Upper lobe of right lung (tissue), 1 donor: ENCODE measurements around the gene LZTS2. TPM values are rescaled to one million over a fixed set of nuclear protein-coding genes. Genes with fewer than 3 reads are reported as not detected.

Source experiments
- ATAC-seq: fragments of 200-7000 bp; cut with Tn5 transposase; one replicate; pipeline ENCODE4 v1.9.1; 2020; ENCODE audit warnings: mild to moderate bottlenecking, moderate library complexity
- DNase-seq: peaks from one replicate; pipeline ENCODE4 v3.0.0-alpha.2; 2020
- H3K27ac ChIP-seq: fragments of 200-600 bp; one replicate; pipeline ENCODE4 v1.8.0; 2022
- H3K27me3 ChIP-seq: fragments of 200-600 bp; one replicate; pipeline ENCODE4 v1.8.0; 2022; ENCODE audit warnings: mild to moderate bottlenecking
- H3K36me3 ChIP-seq: fragments of 200-600 bp; one replicate; pipeline ENCODE4 v1.8.0; 2022
- H3K4me1 ChIP-seq: fragments of 200-600 bp; one replicate; pipeline ENCODE4 v1.8.0; 2022
- H3K4me3 ChIP-seq: fragments of 200-600 bp; one replicate; pipeline ENCODE4 v1.8.0; 2022; ENCODE audit warnings: mild to moderate bottlenecking
- H3K9me3 ChIP-seq: fragments of 200-600 bp; one replicate; pipeline ENCODE4 v1.8.0; 2022
- intact Hi-C: fragments of 100-400 bp; cut with DNase I; formaldehyde crosslinking; loops from one replicate; pipeline ENCODE4 v1.11.0; 2022
- total RNA-seq: library from RNA; stranded (reverse); fragmentation: NEBNext Ultra II Directional; extraction: Animal tissue kit (Norgen Biotek cat#: 25700); gene quantifications from one replicate; pipeline ENCODE4 v1.2.1, GENCODE V29; 2021
- TF ChIP-seq, protein P1 (sequence below): fragments of 200-600 bp; IDR thresholded peaks from one replicate; pipeline ENCODE4 v1.8.0; 2022; ENCODE audit warnings: antibody characterized with exemption
- donor health status: DM: no; HTN: yes; CAD: no; lungs with severe emphysema.

Gene LZTS2
- total RNA-seq, 1 donor from 2014 or later, result 50.0 TPM

DNA sequence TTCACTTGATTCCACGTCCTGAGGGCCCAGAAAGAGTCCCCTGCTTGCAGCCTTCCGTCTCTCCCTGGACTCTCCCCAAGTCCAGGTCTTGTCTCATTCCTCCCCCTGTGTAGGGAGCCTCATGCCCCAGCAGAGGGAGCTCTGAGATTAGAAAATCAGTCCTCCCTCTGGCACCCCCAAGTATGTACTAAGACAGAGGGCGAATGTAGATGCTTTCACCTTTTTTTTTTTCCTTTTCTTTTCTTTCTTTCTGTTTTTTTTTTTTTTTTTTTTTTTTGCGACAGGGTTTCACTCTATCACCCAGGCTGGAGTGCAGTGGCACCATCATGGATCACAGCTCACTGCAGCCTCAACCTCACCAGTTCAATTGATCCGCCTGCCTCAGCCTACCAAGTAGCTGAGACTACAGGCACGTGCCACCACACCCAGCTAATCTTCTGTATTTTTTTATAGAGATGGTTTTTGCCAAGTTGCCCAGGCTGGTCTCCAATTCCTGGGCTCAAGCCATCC, 41.7 kb downstream of the LZTS2 start:
- Histone ChIP-seq H3K9me3 (no peaks in the 10 kb centered on the region), H3K27me3 (no peaks in the 10 kb centered on the region), H3K27ac (no peak overlapping the region), H3K4me1 (peaks cover 20% of the 10 kb centered on the region), H3K4me3 (no peak overlapping the region), H3K36me3 (peaks cover 38% of the 10 kb centered on the region)
- TF ChIP-seq, protein P1, sequence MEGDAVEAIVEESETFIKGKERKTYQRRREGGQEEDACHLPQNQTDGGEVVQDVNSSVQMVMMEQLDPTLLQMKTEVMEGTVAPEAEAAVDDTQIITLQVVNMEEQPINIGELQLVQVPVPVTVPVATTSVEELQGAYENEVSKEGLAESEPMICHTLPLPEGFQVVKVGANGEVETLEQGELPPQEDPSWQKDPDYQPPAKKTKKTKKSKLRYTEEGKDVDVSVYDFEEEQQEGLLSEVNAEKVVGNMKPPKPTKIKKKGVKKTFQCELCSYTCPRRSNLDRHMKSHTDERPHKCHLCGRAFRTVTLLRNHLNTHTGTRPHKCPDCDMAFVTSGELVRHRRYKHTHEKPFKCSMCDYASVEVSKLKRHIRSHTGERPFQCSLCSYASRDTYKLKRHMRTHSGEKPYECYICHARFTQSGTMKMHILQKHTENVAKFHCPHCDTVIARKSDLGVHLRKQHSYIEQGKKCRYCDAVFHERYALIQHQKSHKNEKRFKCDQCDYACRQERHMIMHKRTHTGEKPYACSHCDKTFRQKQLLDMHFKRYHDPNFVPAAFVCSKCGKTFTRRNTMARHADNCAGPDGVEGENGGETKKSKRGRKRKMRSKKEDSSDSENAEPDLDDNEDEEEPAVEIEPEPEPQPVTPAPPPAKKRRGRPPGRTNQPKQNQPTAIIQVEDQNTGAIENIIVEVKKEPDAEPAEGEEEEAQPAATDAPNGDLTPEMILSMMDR, result peak; percentile 86
- DNase-seq, result no peak
- peak; percentile 77 for ATAC-seq
- intact Hi-C loops, result no loop called here

DNA sequence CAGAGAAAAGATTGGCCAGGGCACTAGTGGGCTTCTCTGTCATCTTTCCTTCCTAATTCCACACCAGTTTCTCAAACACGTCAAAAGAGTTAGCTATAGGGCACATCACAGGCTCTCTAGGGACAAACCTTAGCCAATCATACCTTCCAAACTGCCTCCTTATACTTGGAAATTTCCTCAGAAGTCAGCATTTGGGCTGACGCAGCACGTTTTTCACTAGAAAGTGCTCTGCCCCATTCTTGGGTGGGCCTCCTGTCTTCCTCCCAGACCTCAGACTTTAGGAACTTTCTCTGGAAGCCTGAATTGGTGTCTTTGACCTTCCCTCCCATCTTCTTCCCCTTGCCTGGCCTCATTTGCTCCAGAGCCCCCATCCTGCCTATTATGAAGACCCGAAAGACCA, 42.5 kb downstream of the LZTS2 start:
- Histone ChIP-seq H3K9me3 (no peaks in the 10 kb centered on the region), H3K27me3 (peaks cover 8% of the 10 kb centered on the region), H3K4me3 (peak overlapping the region; percentile 63), H3K4me1 (peaks cover 20% of the 10 kb centered on the region), H3K36me3 (peaks cover 30% of the 10 kb centered on the region), H3K27ac (peak overlapping the region; percentile 91)
- intact Hi-C loops, result no loop called here
- DNase-seq (no peak), ATAC-seq (no peak)
- TF ChIP-seq, protein P1, result no peak

DNA sequence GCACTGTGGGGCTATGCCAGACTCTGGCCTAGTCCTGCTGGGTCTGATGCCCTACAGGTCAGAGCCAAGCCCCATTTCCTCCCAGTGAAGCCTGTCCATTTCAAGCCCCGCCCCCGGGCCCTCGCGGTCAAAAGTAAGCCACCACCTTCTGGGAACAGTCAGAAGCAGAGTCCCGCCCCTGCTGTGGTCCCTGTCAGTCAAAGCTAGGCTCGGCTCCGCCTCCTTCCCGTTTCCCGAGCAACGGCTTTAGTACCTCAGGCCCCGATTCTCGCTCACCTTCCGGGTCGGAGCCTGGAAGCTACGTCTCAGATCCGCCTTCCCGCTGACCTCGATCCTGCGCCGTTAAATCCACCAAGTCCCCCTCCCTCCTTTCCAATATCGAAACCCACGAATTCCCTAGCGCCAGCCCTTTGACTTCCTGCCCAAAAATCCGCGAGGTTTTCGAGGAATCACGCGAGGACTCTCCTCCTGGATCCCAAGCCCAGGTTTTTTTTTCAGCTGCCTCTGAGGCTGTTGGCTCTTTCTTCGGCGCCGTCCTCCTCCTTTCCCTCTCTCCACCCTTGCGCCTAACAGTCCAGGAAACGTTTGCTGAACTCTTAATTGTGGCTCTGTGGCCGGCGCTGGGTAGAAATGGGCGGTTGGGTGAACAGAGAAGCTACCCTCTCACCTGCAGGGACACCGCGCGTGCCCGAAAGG, 43.2 kb downstream of the LZTS2 start:
- DNase-seq (peak; percentile 99), ATAC-seq (peak; percentile 97)
- peaks cover 14% of the 10 kb centered on the region for H3K27me3 ChIP-seq
- peak overlapping the region; percentile 63 for H3K4me3 ChIP-seq
- peaks cover 23% of the 10 kb centered on the region for H3K36me3 ChIP-seq
- peak overlapping the region; percentile 91 for H3K27ac ChIP-seq
- intact Hi-C loops, result no loop called here
- TF ChIP-seq, protein P1, result no peak
- no peaks in the 10 kb centered on the region for H3K9me3 ChIP-seq
- peaks cover 20% of the 10 kb centered on the region for H3K4me1 ChIP-seq

DNA sequence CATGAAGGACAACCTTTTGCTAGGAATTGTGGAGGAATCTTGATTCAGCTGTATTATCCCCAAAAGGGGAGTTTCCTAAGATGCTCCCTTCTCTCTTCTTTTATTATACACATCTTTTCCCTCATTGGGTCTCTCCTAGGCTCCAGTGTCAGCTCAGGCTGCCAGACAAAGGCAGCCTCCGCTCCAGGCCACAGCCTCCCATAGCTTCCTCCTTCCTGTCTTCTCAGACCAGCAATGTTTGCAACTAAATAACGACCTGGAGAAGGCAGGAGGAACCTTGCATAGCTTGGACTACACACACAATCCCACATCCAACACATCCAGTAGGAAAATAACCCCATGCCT, 43.7 kb downstream of the LZTS2 start:
- DNase-seq (no peak), ATAC-seq (no peak)
- intact Hi-C loops, result no loop called here
- TF ChIP-seq, protein P1, result no peak
- H3K4me1 ChIP-seq, result peaks cover 20% of the 10 kb centered on the region
- peak overlapping the region; percentile 63 for H3K4me3 ChIP-seq
- H3K36me3 ChIP-seq, result peaks cover 18% of the 10 kb centered on the region
- peak overlapping the region; percentile 91 for H3K27ac ChIP-seq
- peaks cover 20% of the 10 kb centered on the region for H3K27me3 ChIP-seq
- H3K9me3 ChIP-seq, result no peaks in the 10 kb centered on the region

DNA sequence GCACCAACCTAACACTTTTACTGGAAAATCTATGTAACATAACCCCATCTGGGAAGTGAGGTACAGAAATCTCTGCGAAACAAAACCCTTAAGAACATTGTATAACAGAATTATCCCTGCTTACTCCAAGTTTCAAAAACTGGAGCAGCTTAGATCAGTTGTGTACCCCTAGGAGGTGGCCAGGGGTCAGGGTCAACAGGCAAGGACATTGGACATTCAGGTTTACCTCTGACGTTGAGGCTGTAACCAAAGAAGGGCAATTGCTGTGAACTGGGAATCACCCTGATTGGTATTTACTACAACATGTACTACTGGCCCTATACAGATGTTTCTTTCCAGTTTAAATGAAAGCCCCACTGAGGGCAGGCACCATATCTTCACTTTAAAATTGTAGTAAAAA, 44.5 kb downstream of the LZTS2 start:
- Histone ChIP-seq H3K4me1 (peaks cover 20% of the 10 kb centered on the region), H3K9me3 (no peaks in the 10 kb centered on the region), H3K4me3 (no peak overlapping the region), H3K36me3 (peaks cover 10% of the 10 kb centered on the region), H3K27me3 (peaks cover 28% of the 10 kb centered on the region), H3K27ac (no peak overlapping the region)
- TF ChIP-seq, protein P1, result no peak
- intact Hi-C loops, result no loop called here
- ATAC-seq (no peak), DNase-seq (no peak)
